Islet of Langerhans (tissue), 1 donor: ENCODE data around the gene ZBED4.

Experiments used
- FAIRE-seq: peaks from one replicate; lab custom pipeline; 2011; peaks lifted over from hg19 to GRCh38; lab: Jason Lieb, UNC

The ZBED4 gene

GRCh38 chr22:49903322-49904039 is 49.8 kb downstream of the ZBED4 start:
- no peak for FAIRE-seq

GRCh38 chr22:49904040-49904369 is 50.4 kb downstream of the ZBED4 start:
- no peak for FAIRE-seq

GRCh38 chr22:49905465-49905864 is 51.8 kb downstream of the ZBED4 start:
- FAIRE-seq, result no peak

- FAIRE-seq, result no peak
Measured at GRCh38 chr22:49906071-49906798, 52.6 kb downstream of the ZBED4 start.

GRCh38 chr22:49906799-49907290 is 53.2 kb downstream of the ZBED4 start:
- no peak for FAIRE-seq

GRCh38 chr22:49907807-49908206 is 54.2 kb downstream of the ZBED4 start:
- FAIRE-seq, result no peak

GRCh38 chr22:49909476-49910205 is 56.0 kb downstream of the ZBED4 start:
- FAIRE-seq, result no peak

- FAIRE-seq, result no peak
Measured at GRCh38 chr22:49910229-49911155, 56.8 kb downstream of the ZBED4 start.

GRCh38 chr22:49911881-49912625 is 58.4 kb downstream of the ZBED4 start:
- FAIRE-seq, result no peak

- FAIRE-seq, result no peak
Measured at GRCh38 chr22:49913026-49913425, 59.4 kb downstream of the ZBED4 start.

GRCh38 chr22:49913446-49913845 is 59.8 kb downstream of the ZBED4 start:
- FAIRE-seq, result no peak

- FAIRE-seq, result no peak
Measured at GRCh38 chr22:49914256-49914655, 60.6 kb downstream of the ZBED4 start.

- no peak for FAIRE-seq
Measured at GRCh38 chr22:49915610-49916009, 62.0 kb downstream of the ZBED4 start.

- no peak for FAIRE-seq
Measured at GRCh38 chr22:49916831-49917230, 63.2 kb downstream of the ZBED4 start.

- no peak for FAIRE-seq
Measured at GRCh38 chr22:49917974-49918910, 64.6 kb downstream of the ZBED4 start, which contains the start of the genes ALG12 and CRELD2. ALG12 (minus strand) TSS chr22:49918438; CDS start chr22:49913765, 4,673 bp downstream. CRELD2 (plus strand) TSS chr22:49918634; CDS start chr22:49918770, 136 bp downstream.

GRCh38 chr22:49918911-49919881 is 65.6 kb downstream of the ZBED4 start:
- no peak for FAIRE-seq

GRCh38 chr22:49920859-49921258 is 67.2 kb downstream of the ZBED4 start:
- no peak for FAIRE-seq

GRCh38 chr22:49921508-49922278 is 68.0 kb downstream of the ZBED4 start:
- FAIRE-seq, result no peak
